Keratinocyte (primary cell): ENCODE data around the gene GARS1. TPM values are rescaled to one million over a fixed set of nuclear protein-coding genes. Genes with fewer than 3 reads are reported as not detected.

Experiments used
- DNase-seq: peaks from one replicate; pipeline ENCODE4 v3.0.0-alpha.2; 2011; ENCODE audit warnings: low read depth, missing footprints, low spot score
- FAIRE-seq: peaks from 2 replicates; lab custom pipeline; 2011; peaks lifted over from hg19 to GRCh38; lab: Jason Lieb, UNC
- H2AFZ ChIP-seq: 2 replicates; pipeline ENCODE4 v1.6.0; 2012; ENCODE audit warnings: low read length, control low read depth, inconsistent platforms; ENCODE audit not compliant: control insufficient read depth
- H3K27ac ChIP-seq: 2 replicates; pipeline ENCODE4 v1.5.1; 2011; ENCODE audit warnings: low read length; ENCODE audit not compliant: control insufficient read depth, insufficient read depth
- H3K27me3 ChIP-seq: 3 replicates; pipeline ENCODE4 v1.6.0; 2011; ENCODE audit warnings: low read length; ENCODE audit not compliant: control insufficient read depth, insufficient read depth; ENCODE audit errors: extremely low read depth
- H3K36me3 ChIP-seq, 2 experiments: 2 replicates in 1 of 2; 3 replicates in 1 of 2; pipeline ENCODE4 v1.5.1; 2011; ENCODE audit warnings: low read length in 2 of 2, mild to moderate bottlenecking in 1 of 2; ENCODE audit not compliant: control insufficient read depth in 2 of 2, insufficient read depth in 2 of 2; ENCODE audit errors: extremely low read depth in 1 of 2
- H3K4me1 ChIP-seq: 3 replicates; pipeline ENCODE4 v1.5.1; 2011; ENCODE audit warnings: low read length; ENCODE audit not compliant: control insufficient read depth, insufficient read depth; ENCODE audit errors: extremely low read depth
- H3K4me2 ChIP-seq: 3 replicates; pipeline ENCODE4 v1.6.0; 2011; ENCODE audit warnings: low read depth, low read length; ENCODE audit not compliant: control insufficient read depth, insufficient read depth; ENCODE audit errors: extremely low read depth
- H3K4me3 ChIP-seq, 3 experiments: fragments of 200-600 bp in 1 of 3; sonication (generic) in 1 of 3; 2 replicates in 2 of 3; 3 replicates in 1 of 3; pipeline ENCODE4 v1.5.1; 2011 to 2016; ENCODE audit warnings: low read length in 3 of 3, mild to moderate bottlenecking in 3 of 3, control low read depth in 2 of 3, inconsistent platforms in 1 of 3, low read depth in 1 of 3, mixed read lengths in 1 of 3, mixed run types in 1 of 3, moderate library complexity in 1 of 3; ENCODE audit not compliant: control insufficient read depth in 2 of 3, insufficient read depth in 2 of 3; ENCODE audit errors: extremely low read depth in 1 of 3
- H3K79me2 ChIP-seq: 2 replicates; pipeline ENCODE4 v1.6.0; 2012; ENCODE audit warnings: low read length; ENCODE audit not compliant: control insufficient read depth, insufficient read depth
- H3K9ac ChIP-seq: 3 replicates; pipeline ENCODE4 v1.6.0; 2011; ENCODE audit warnings: low read length; ENCODE audit not compliant: control insufficient read depth, insufficient read depth; ENCODE audit errors: extremely low read depth
- H3K9me1 ChIP-seq: 3 replicates; pipeline ENCODE4 v1.6.0; 2011; ENCODE audit warnings: low read length; ENCODE audit not compliant: control insufficient read depth, insufficient read depth; ENCODE audit errors: extremely low read depth
- H3K9me3 ChIP-seq: 2 replicates; pipeline ENCODE4 v1.5.1; 2012; ENCODE audit warnings: low read depth, low read length; ENCODE audit not compliant: control insufficient read depth
- H4K20me1 ChIP-seq: 3 replicates; pipeline ENCODE4 v1.6.0; 2011; ENCODE audit warnings: low read length; ENCODE audit not compliant: control insufficient read depth, insufficient read depth; ENCODE audit errors: extremely low read depth
- CTCF ChIP-seq, 3 experiments: IDR thresholded peaks in 1 of 3; conservative IDR thresholded peaks in 1 of 3; optimal IDR thresholded peaks in 1 of 3; 2 replicates in 2 of 3; 3 replicates in 1 of 3; pipeline versions ENCODE3 to v1.5.1; 2011; ENCODE audit warnings: low read length in 3 of 3, mild to moderate bottlenecking in 3 of 3, moderate library complexity in 2 of 3, control low read depth in 1 of 3, inconsistent platforms in 1 of 3; ENCODE audit not compliant: insufficient read depth in 2 of 3; ENCODE audit errors: extremely low read depth in 1 of 3
- EZH2 ChIP-seq: IDR thresholded peaks from one replicate; pipeline ENCODE4 v1.6.1; 2012; ENCODE audit warnings: inconsistent platforms, mild to moderate bottlenecking, low read length, moderate library complexity
- dilution Hi-C: fragments of 300-500 bp; cut with MboI; formaldehyde crosslinking; loops from one replicate; pipeline ENCODE4 v1.7.0; 2020; ENCODE audit warnings: low sequenced_read_pairs; ENCODE audit not compliant: extremely low pct_ligation_motif_present
- polyA plus RNA-seq, 5 experiments: library from polyadenylated mRNA; depleted of rRNA in 3 of 5; stranded (reverse) in 3 of 5; stranded (forward) in 1 of 5; unstranded in 1 of 5; fragments of >200 nt; gene quantifications; 1 replicate in 1 of 5; 2 replicates in 3 of 5; 3 replicates in 1 of 5; pipeline versions ENCODE4 v1.2.1 to v1.2.3, GENCODE V29; 2011 to 2012; ENCODE audit warnings: missing spikeins in 2 of 5, low read depth in 1 of 5, low replicate concordance in 1 of 5

GARS1 gene
- polyA plus RNA-seq, 1 donor (not counting 4 experiments of a cell fraction or from before 2014, with no cell fraction given), result 411 TPM

GRCh38 chr7:30658479-30659074 is 63.9 kb downstream of the GARS1 start:
- Histone ChIP-seq H3K9me3 (no peaks in the 10 kb centered on the region), H3K9ac (no peak overlapping the region)

GRCh38 chr7:30659312-30659711 is 64.6 kb downstream of the GARS1 start:
- H3K9ac ChIP-seq, result no peak overlapping the region
- TF ChIP-seq EZH2 (no peak), CTCF (optimal IDR thresholded peaks at IDR 0.05 in 1 of 3, IDR thresholded peaks at IDR 0.05 in 1 of 3, conservative IDR thresholded peaks at IDR 0.05 in 1 of 3; ENCODE audit: extremely low read depth in 1 of 3, insufficient read depth in 2 of 3, low read length in 3 of 3) (no peak)
- no peaks in the 10 kb centered on the region for H3K9me3 ChIP-seq
- no peak overlapping the region for H2AFZ ChIP-seq
- H3K4me3 ChIP-seq, result no peak overlapping the region
- H3K36me3 ChIP-seq, result no peaks in the 10 kb centered on the region
- no peak for DNase-seq
- H3K4me1 ChIP-seq, result no peaks in the 10 kb centered on the region
- no peaks in the 10 kb centered on the region for H4K20me1 ChIP-seq
- dilution Hi-C loops, result no loop called here
- H3K27ac ChIP-seq, result no peak overlapping the region
- peaks cover 8% of the 10 kb centered on the region for H3K27me3 ChIP-seq
- no peaks in the 10 kb centered on the region for H3K79me2 ChIP-seq
- FAIRE-seq, result no peak
- no peak overlapping the region for H3K4me2 ChIP-seq
- no peaks in the 10 kb centered on the region for H3K9me1 ChIP-seq

More at GRCh38 chr7:30658479-30659074, 63.9 kb downstream of the GARS1 start:
- dilution Hi-C loops, result no loop called here
- DNase-seq, result no peak
- Histone ChIP-seq H3K27me3 (peaks cover 8% of the 10 kb centered on the region), H3K27ac (no peak overlapping the region), H3K9me1 (no peaks in the 10 kb centered on the region), H2AFZ (no peak overlapping the region), H3K79me2 (no peaks in the 10 kb centered on the region), H3K4me3 (no peak overlapping the region), H4K20me1 (no peaks in the 10 kb centered on the region), H3K36me3 (no peaks in the 10 kb centered on the region), H3K4me1 (no peaks in the 10 kb centered on the region), H3K4me2 (no peak overlapping the region)
- no peak for FAIRE-seq
- no peak for TF ChIP-seq EZH2
- TF ChIP-seq CTCF (optimal IDR thresholded peaks at IDR 0.05 in 1 of 3, IDR thresholded peaks at IDR 0.05 in 1 of 3, conservative IDR thresholded peaks at IDR 0.05 in 1 of 3; ENCODE audit: extremely low read depth in 1 of 3, insufficient read depth in 2 of 3, low read length in 3 of 3), result no peak
